Vagina (tissue), 2 donors: ENCODE results near the gene CACNB1.

Source experiments
- POLR2A ChIP-seq, 2 donors: fragments of 450-650 bp; IDR thresholded peaks; one replicate each; pipeline ENCODE4 v1.6.1; 2017; ENCODE audit warnings: antibody characterized with exemption in 2 of 2, mild to moderate bottlenecking in 2 of 2, moderate library complexity in 2 of 2
- TF ChIP-seq, protein P1 (sequence below), 3 experiments: fragments of 450-650 bp in 2 of 3; fragments of 200-600 bp in 1 of 3; sonication (generic) in 1 of 3; IDR thresholded peaks; one replicate each; pipeline ENCODE4 v1.5.1; 2017 to 2019; ENCODE audit warnings: antibody characterized with exemption in 3 of 3, mild to moderate bottlenecking in 2 of 3, moderate library complexity in 2 of 3

DNA sequence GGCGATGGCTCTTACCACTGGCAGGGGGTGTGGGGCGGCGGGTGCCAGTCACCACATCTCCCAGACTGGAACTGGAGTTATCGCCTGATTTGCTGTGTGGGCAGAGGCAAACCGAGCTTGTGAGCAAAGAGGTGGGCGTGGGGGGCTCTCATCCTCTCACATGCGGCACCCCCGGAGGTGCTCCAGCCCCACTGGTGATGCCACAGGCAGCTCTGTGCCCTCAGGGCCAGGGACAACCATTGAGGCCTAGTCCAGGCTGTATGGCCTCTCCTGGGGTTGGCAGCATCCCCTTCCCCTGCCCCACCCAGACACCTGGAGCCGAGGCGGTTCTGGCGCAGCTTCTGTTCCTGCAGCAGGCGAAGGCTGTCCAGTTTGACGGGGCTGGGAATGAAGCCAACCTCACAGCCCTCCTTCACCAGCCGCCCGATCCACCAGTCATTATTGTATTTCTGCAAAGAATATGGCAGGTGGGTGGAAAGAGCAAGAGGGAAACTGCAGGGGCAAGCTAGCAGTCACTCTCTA lies 10.9 kb downstream of the CACNB1 start:
- TF ChIP-seq, protein P1, sequence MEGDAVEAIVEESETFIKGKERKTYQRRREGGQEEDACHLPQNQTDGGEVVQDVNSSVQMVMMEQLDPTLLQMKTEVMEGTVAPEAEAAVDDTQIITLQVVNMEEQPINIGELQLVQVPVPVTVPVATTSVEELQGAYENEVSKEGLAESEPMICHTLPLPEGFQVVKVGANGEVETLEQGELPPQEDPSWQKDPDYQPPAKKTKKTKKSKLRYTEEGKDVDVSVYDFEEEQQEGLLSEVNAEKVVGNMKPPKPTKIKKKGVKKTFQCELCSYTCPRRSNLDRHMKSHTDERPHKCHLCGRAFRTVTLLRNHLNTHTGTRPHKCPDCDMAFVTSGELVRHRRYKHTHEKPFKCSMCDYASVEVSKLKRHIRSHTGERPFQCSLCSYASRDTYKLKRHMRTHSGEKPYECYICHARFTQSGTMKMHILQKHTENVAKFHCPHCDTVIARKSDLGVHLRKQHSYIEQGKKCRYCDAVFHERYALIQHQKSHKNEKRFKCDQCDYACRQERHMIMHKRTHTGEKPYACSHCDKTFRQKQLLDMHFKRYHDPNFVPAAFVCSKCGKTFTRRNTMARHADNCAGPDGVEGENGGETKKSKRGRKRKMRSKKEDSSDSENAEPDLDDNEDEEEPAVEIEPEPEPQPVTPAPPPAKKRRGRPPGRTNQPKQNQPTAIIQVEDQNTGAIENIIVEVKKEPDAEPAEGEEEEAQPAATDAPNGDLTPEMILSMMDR (IDR thresholded peaks at IDR 0.05), result no peak
- no peak for TF ChIP-seq POLR2A (IDR thresholded peaks at IDR 0.05)
